IMR-90 (cell line): ENCODE data around the gene ARNT2. TPM values are rescaled to one million over a fixed set of nuclear protein-coding genes. Genes with fewer than 3 reads are reported as not detected.

Experiments
- ATAC-seq: fragments of 200-7000 bp; cut with Tn5 transposase; 2 replicates; pipeline ENCODE4 v1.9.1; 2020; ENCODE audit warnings: low read depth, mild to moderate bottlenecking, moderate library complexity
- BruUV-seq: library from RNA; stranded (reverse); fragments of 400-500 nt; replicated peaks from 2 replicates; lab custom pipeline; 2021; lab: Mats Ljungman, UMichigan
- CTCF ChIA-PET: fragments of 300-600 bp; formaldehyde crosslinking; extraction: SDS; loops from one replicate; lab custom pipeline; 2021; ENCODE audit warnings: antibody characterized with exemption; lab: Yijun Ruan, JAX
- POLR2A ChIA-PET: fragments of 300-600 bp; sonication (Branson Sonifier 250); formaldehyde crosslinking; loops from one replicate; lab custom pipeline; 2022; ENCODE audit warnings: antibody characterized with exemption; ENCODE audit not compliant: unreplicated experiment; lab: Charles Lee
- DNase-seq: peaks from one replicate; pipeline ENCODE4 v3.0.0; 2013
- H2AFZ ChIP-seq: replicated peaks from 2 replicates; pipeline ENCODE3; 2013; ENCODE audit warnings: low read length, mild to moderate bottlenecking; ENCODE audit not compliant: poor library complexity
- H2AK5ac ChIP-seq: 2 replicates; pipeline ENCODE4 v1.6.1; 2013; ENCODE audit warnings: low read depth, low read length, inconsistent platforms
- H2AK9ac ChIP-seq: replicated peaks from 2 replicates; pipeline ENCODE3; 2013; ENCODE audit warnings: mild to moderate bottlenecking, low read depth, low read length, moderate library complexity; ENCODE audit not compliant: poor library complexity
- H2BK120ac ChIP-seq: 2 replicates; pipeline ENCODE4 v1.6.1; 2013; ENCODE audit warnings: low read depth, low read length, inconsistent platforms
- H2BK15ac ChIP-seq: 3 replicates; pipeline ENCODE4 v1.6.1; 2013; ENCODE audit warnings: low read depth, low read length, inconsistent platforms
- H2BK20ac ChIP-seq: 2 replicates; pipeline ENCODE4 v1.6.1; 2013; ENCODE audit warnings: low read depth, mild to moderate bottlenecking, inconsistent platforms, low read length, moderate library complexity
- H2BK5ac ChIP-seq: 2 replicates; pipeline ENCODE4 v1.6.1; 2013; ENCODE audit warnings: mild to moderate bottlenecking, low read depth, low read length, inconsistent platforms; ENCODE audit not compliant: poor library complexity, severe bottlenecking
- H3K14ac ChIP-seq: replicated peaks from 2 replicates; pipeline ENCODE4 v1.6.1; 2013; ENCODE audit warnings: low read depth, low read length, inconsistent platforms
- H3K18ac ChIP-seq: 2 replicates; pipeline ENCODE4 v1.6.1; 2013; ENCODE audit warnings: low read depth, low read length, control low read depth
- H3K23ac ChIP-seq: 2 replicates; pipeline ENCODE4 v1.6.1; 2013; ENCODE audit warnings: low read depth, low read length, inconsistent platforms
- H3K27ac ChIP-seq: 2 replicates; pipeline ENCODE4 v1.5.1; 2013; ENCODE audit warnings: mild to moderate bottlenecking, control low read depth, low read length; ENCODE audit not compliant: insufficient read depth
- H3K27me3 ChIP-seq: 2 replicates; pipeline ENCODE4 v1.6.1; 2013; ENCODE audit warnings: low read length; ENCODE audit not compliant: control insufficient read depth, insufficient read depth
- H3K36me3 ChIP-seq: 2 replicates; pipeline ENCODE4 v1.6.1; 2013; ENCODE audit warnings: low read length, mixed read lengths; ENCODE audit not compliant: control insufficient read depth, insufficient read depth
- H3K4ac ChIP-seq: 2 replicates; pipeline ENCODE4 v1.6.1; 2013; ENCODE audit warnings: low read depth, low read length, inconsistent platforms
- H3K4me1 ChIP-seq: 2 replicates; pipeline ENCODE4 v1.6.1; 2013; ENCODE audit warnings: low read length, mixed read lengths; ENCODE audit not compliant: control insufficient read depth, insufficient read depth
- H3K4me2 ChIP-seq: 2 replicates; pipeline ENCODE4 v1.6.1; 2013; ENCODE audit warnings: low read depth, mild to moderate bottlenecking, control low read depth, low read length, moderate library complexity
- H3K4me3 ChIP-seq: 2 replicates; pipeline ENCODE4 v1.5.1; 2013; ENCODE audit warnings: low read depth, mild to moderate bottlenecking, control low read depth, low read length, moderate library complexity; ENCODE audit not compliant: insufficient read depth
- H3K56ac ChIP-seq: 2 replicates; pipeline ENCODE4 v1.6.1; 2013; ENCODE audit warnings: low read length, inconsistent platforms; ENCODE audit not compliant: insufficient read depth; ENCODE audit errors: extremely low read depth
- H3K79me1 ChIP-seq, 2 experiments: 2 replicates each; pipeline ENCODE4 v1.6.1; 2013; ENCODE audit warnings: low read length in 2 of 2, inconsistent platforms in 1 of 2, low read depth in 1 of 2
- H3K9ac ChIP-seq: 2 replicates; pipeline ENCODE4 v1.6.1; 2013; ENCODE audit warnings: low read depth, low read length, control low read depth
- H3K9me1 ChIP-seq: 2 replicates; pipeline ENCODE4 v1.6.1; 2013; ENCODE audit warnings: low read length, inconsistent platforms; ENCODE audit not compliant: insufficient read depth
- H3K9me3 ChIP-seq: 2 replicates; pipeline ENCODE4 v1.6.1; 2013; ENCODE audit warnings: low read length; ENCODE audit not compliant: control insufficient read depth, insufficient read depth
- H4K20me1 ChIP-seq: 2 replicates; pipeline ENCODE4 v1.6.1; 2013; ENCODE audit warnings: low read length, inconsistent platforms; ENCODE audit not compliant: insufficient read depth
- H4K5ac ChIP-seq: 2 replicates; pipeline ENCODE4 v1.6.1; 2013; ENCODE audit warnings: mild to moderate bottlenecking, low read depth, low read length, control low read depth
- H4K8ac ChIP-seq, 2 experiments: 2 replicates each; pipeline ENCODE4 v1.6.1; 2013; ENCODE audit warnings: low read depth in 2 of 2, low read length in 2 of 2, control low read depth in 1 of 2, inconsistent platforms in 1 of 2
- H4K91ac ChIP-seq: 2 replicates; pipeline ENCODE4 v1.6.1; 2013; ENCODE audit warnings: low read depth, low read length, inconsistent platforms; ENCODE audit not compliant: insufficient read depth
- BHLHE40 ChIP-seq: fragments of 150-350 bp; IDR thresholded peaks from 2 replicates; pipeline ENCODE4 v1.6.1; 2016; ENCODE audit warnings: mild to moderate bottlenecking, low read depth, low read length
- CHD1 ChIP-seq: IDR thresholded peaks from 2 replicates; pipeline ENCODE4 v1.6.1; 2012; ENCODE audit warnings: low read depth, low read length, improper control_type of control experiment
- CTCF ChIP-seq: conservative IDR thresholded peaks from 2 replicates; pipeline ENCODE4 v1.5.1; 2012; ENCODE audit warnings: mild to moderate bottlenecking, low read depth, low read length, improper control_type of control experiment
- FOS ChIP-seq: fragments of 150-350 bp; IDR thresholded peaks from 2 replicates; pipeline ENCODE4 v1.6.1; 2016; ENCODE audit warnings: low read depth, low read length
- MAFK ChIP-seq: IDR thresholded peaks from 2 replicates; pipeline ENCODE4 v1.6.1; 2012; ENCODE audit warnings: low read depth, low read length, improper control_type of control experiment
- NFE2L2 ChIP-seq: fragments of 150-350 bp; IDR thresholded peaks from 2 replicates; pipeline ENCODE4 v1.6.1; 2016; ENCODE audit warnings: low read depth, mild to moderate bottlenecking, low read length
- RFX5 ChIP-seq: IDR thresholded peaks from 2 replicates; pipeline ENCODE4 v1.8.0; 2012; ENCODE audit warnings: low read depth, mild to moderate bottlenecking, low read length, moderate library complexity
- USF2 ChIP-seq: fragments of 150-350 bp; IDR thresholded peaks from 2 replicates; pipeline ENCODE4 v1.6.1; 2017; ENCODE audit warnings: mild to moderate bottlenecking, antibody characterized with exemption, low read length, low read depth
- WGBS, 2 experiments: methylation state at CpG; one replicate each; pipeline versions ENCODE4 v1.1.5 to v1.1.7; 2013; ENCODE audit warnings: missing lambda C conversion rate in 2 of 2; ENCODE audit not compliant: insufficient read length in 1 of 2; ENCODE audit errors: extremely low coverage in 2 of 2; 5-methylcytosine and 5-hydroxymethylcytosine counted together
- dilution Hi-C: fragments of 300-500 bp; cut with HindIII; formaldehyde crosslinking; loops from one replicate; pipeline ENCODE4 v1.14.3; 2018; ENCODE audit warnings: low sequenced_read_pairs; ENCODE audit not compliant: unreplicated experiment
- in situ Hi-C: fragments of 300-500 bp; cut with MboI; formaldehyde crosslinking; loops from 3 replicates; pipeline ENCODE4 v1.14.3; 2019; ENCODE audit warnings: low sequenced_read_pairs, inconsistent platforms, mixed read lengths
- intact Hi-C: fragments of 100-400 bp; cut with micrococcal nuclease; formaldehyde crosslinking; loops from 2 replicates; pipeline ENCODE4 v1.10.0; 2022
- polyA plus RNA-seq, 3 experiments: library from polyadenylated mRNA; depleted of rRNA; stranded (reverse); fragments of >200 nt; gene quantifications; 2 replicates each; pipeline ENCODE4 v1.2.3, GENCODE V29; 2012; ENCODE audit warnings: low replicate concordance in 1 of 3
- total RNA-seq: library from RNA; depleted of rRNA; stranded (reverse); fragments of >200 nt; gene quantifications from 2 replicates; pipeline ENCODE4 v1.2.3, GENCODE V29; 2012
- TF ChIP-seq, protein P1 (sequence below): fragments of 150-350 bp; IDR thresholded peaks from 2 replicates; pipeline ENCODE4 v1.6.1; 2016; ENCODE audit warnings: low read depth, mild to moderate bottlenecking, low read length, moderate library complexity, borderline replicate concordance

ARNT2 gene
- total and polyA plus RNA-seq, 2 of the 4 experiments (the other 2 are of a cell fraction), result 18.2 to 19.0 TPM

GRCh38 chr15:80506286-80506893, 102.2 kb downstream of the ARNT2 start:
- Histone ChIP-seq H3K79me1 (peaks cover 17 to 44% of the 10 kb centered on the region in 2 experiments), H2BK15ac (peak overlapping the region; percentile 95), H3K9ac (peak overlapping the region; percentile 90), H3K56ac (peak overlapping the region; percentile 98), H4K8ac (peak overlapping the region; percentile 97 to 99), H2AFZ (peak overlapping the region; percentile 62), H3K9me1 (peaks cover 35% of the 10 kb centered on the region), H2BK20ac (peak overlapping the region; percentile 98), H3K23ac (peak overlapping the region; percentile 99), H3K4ac (peak overlapping the region; percentile 99), H4K20me1 (no peaks in the 10 kb centered on the region), H3K36me3 (peaks cover 14% of the 10 kb centered on the region; the same call in 1 of the 2 replicates), H2BK120ac (peak overlapping the region; percentile 99), H2BK5ac (peak overlapping the region; percentile 98), H3K18ac (peak overlapping the region; percentile 97), H3K4me2 (no peak overlapping the region), H2AK5ac (peak overlapping the region; percentile 100), H3K27ac (peak overlapping the region; percentile 99), H4K91ac (peak overlapping the region; percentile 99), H2AK9ac (peak overlapping the region; percentile 98), H4K5ac (peak overlapping the region; percentile 97), H3K4me1 (peaks cover 24% of the 10 kb centered on the region), H3K27me3 (no peaks in the 10 kb centered on the region), H3K9me3 (peaks cover 6% of the 10 kb centered on the region; the same call in 1 of the 2 replicates), H3K4me3 (no peak overlapping the region), H3K14ac (peak overlapping the region; percentile 96)
- TF ChIP-seq MAFK, result no peak
- no peak for TF ChIP-seq CHD1
- TF ChIP-seq, protein P1, sequence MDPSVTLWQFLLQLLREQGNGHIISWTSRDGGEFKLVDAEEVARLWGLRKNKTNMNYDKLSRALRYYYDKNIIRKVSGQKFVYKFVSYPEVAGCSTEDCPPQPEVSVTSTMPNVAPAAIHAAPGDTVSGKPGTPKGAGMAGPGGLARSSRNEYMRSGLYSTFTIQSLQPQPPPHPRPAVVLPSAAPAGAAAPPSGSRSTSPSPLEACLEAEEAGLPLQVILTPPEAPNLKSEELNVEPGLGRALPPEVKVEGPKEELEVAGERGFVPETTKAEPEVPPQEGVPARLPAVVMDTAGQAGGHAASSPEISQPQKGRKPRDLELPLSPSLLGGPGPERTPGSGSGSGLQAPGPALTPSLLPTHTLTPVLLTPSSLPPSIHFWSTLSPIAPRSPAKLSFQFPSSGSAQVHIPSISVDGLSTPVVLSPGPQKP, result no peak
- TF ChIP-seq FOS, result no peak
- no peak for TF ChIP-seq NFE2L2
- no peak for TF ChIP-seq CTCF
- no peak for TF ChIP-seq BHLHE40
- no peak for TF ChIP-seq USF2
- no peak for TF ChIP-seq RFX5
- intact Hi-C loops (loop anchor here (2.0 to 5.0 kb wide), 2 partner anchors 26 to 49 kb away; no protein-coding TSS in a partner anchor), dilution Hi-C loops (no loop called here), in situ Hi-C loops (no loop called here)
- ChIA-PET POLR2A (interaction anchor here (1.0 kb wide), 1 partner anchor 11 kb away, joined by 6 read pairs; no protein-coding TSS in a partner anchor), CTCF (interaction anchor here (0.7 to 2.4 kb wide), 2 partner anchors 12 to 50 kb away, joined by 3 to 5 read pairs; no protein-coding TSS in a partner anchor)
- DNase-seq, result no peak
- WGBS, 2 experiments, result 80% methylated on average over 4 of the region's 5 CpGs; no CpG with 5 or more reads in 1 of the 2 experiments
- no TSS peak for BruUV-seq
- ATAC-seq, result no peak
